Pancreas (tissue), 10 donors: ENCODE results near the gene RNF224. TPM values are rescaled to one million over a fixed set of nuclear protein-coding genes. Genes with fewer than 3 reads are reported as not detected.

ENCODE experiments used
- ATAC-seq, 4 donors: fragments of 200-7000 bp; cut with Tn5 transposase; one replicate each; pipeline versions ENCODE4 v1.8.0 to v1.9.1; 2020; ENCODE audit warnings: mild to moderate bottlenecking in 4 of 4, moderate library complexity in 4 of 4
- DNase-seq, 6 donors: peaks; one replicate each; pipeline ENCODE4 v3.0.0-alpha.2; 2020
- FAIRE-seq: peaks from 2 replicates; lab custom pipeline; 2012; peaks lifted over from hg19 to GRCh38; lab: Jason Lieb, UNC
- H3K27ac ChIP-seq, 4 donors: fragments of 200-600 bp; sonication (generic); 1 replicate in 3 of 4; 2 replicates in 1 of 4; pipeline versions ENCODE4 v1.5.0 to v1.8.0; 2020
- H3K27me3 ChIP-seq, 4 donors: fragments of 200-600 bp; one replicate each; pipeline ENCODE4 v1.8.0; 2021
- H3K36me3 ChIP-seq, 3 donors: fragments of 200-600 bp; sonication (generic) in 1 of 3; one replicate each; pipeline versions ENCODE4 v1.5.0 to v1.8.0; 2020 to 2021
- H3K4me1 ChIP-seq, 3 donors: fragments of 200-600 bp; one replicate each; pipeline ENCODE4 v1.8.0; 2021
- H3K4me3 ChIP-seq, 4 donors: fragments of 200-600 bp; sonication (generic) in 2 of 4; one replicate each; pipeline versions ENCODE4 v1.5.0 to v1.8.0; 2020 to 2021
- H3K9me3 ChIP-seq, 4 donors: fragments of 200-600 bp; one replicate each; pipeline ENCODE4 v1.8.0; 2021
- WGBS, 2 donors: extraction: QIAGEN DNeasy Blood & Tissue Kit; methylation state at CpG; one replicate each; pipeline ENCODE4 v1.1.7; 2013; 5-methylcytosine and 5-hydroxymethylcytosine counted together
- intact Hi-C, 3 donors: fragments of 100-400 bp; cut with DNase I; formaldehyde crosslinking; loops; one replicate each; pipeline versions ENCODE4 v1.11.1 to v1.14.2; 2022
- polyA plus RNA-seq, 2 donors: library from polyadenylated mRNA; stranded (reverse); fragments of 200-250 nt; gene quantifications; one replicate each; pipeline ENCODE4 v1.2.3, GENCODE V29; 2013
- total RNA-seq, 6 donors: library from RNA; stranded (reverse); fragmentation: NEBNext Ultra II Directional in 4 of 6; extraction: Animal tissue kit (Norgen Biotek cat#: 25700) in 4 of 6; gene quantifications; one replicate each; pipeline versions ENCODE4 v1.2.1 to v1.2.4, GENCODE V29; 2021 to 2023
- TF ChIP-seq, protein P1 (sequence below), 4 donors: fragments of 200-600 bp; sonication (generic) in 3 of 4; IDR thresholded peaks; one replicate each; pipeline versions ENCODE4 v1.5.0 to v1.8.0; 2021; ENCODE audit warnings: antibody characterized with exemption in 4 of 4
- donor health status: healthy with polysubstance abuse.
- donor health status: DM: no; HTN: no; CAD: no; lungs with moderate emphysema.
- donor health status: DM: no; HTN: no; CAD: no.
- donor health status: control.
- donor health status: control.
- donor health status: Bipolar disorder and iron deficiency.
- donor health status: DM: yes; HTN: yes; CAD: no.
- donor health status: DM: no; HTN: no; CAD: no.
- donor health status: DM: no; HTN: no; CAD: no.
- donor health status: DM: yes; HTN: yes; CAD: no.

The RNF224 gene
- total and polyA plus RNA-seq, 8 donors: 0.09 to 0.61 (median 0.61) TPM; not detected in 5

DNA sequence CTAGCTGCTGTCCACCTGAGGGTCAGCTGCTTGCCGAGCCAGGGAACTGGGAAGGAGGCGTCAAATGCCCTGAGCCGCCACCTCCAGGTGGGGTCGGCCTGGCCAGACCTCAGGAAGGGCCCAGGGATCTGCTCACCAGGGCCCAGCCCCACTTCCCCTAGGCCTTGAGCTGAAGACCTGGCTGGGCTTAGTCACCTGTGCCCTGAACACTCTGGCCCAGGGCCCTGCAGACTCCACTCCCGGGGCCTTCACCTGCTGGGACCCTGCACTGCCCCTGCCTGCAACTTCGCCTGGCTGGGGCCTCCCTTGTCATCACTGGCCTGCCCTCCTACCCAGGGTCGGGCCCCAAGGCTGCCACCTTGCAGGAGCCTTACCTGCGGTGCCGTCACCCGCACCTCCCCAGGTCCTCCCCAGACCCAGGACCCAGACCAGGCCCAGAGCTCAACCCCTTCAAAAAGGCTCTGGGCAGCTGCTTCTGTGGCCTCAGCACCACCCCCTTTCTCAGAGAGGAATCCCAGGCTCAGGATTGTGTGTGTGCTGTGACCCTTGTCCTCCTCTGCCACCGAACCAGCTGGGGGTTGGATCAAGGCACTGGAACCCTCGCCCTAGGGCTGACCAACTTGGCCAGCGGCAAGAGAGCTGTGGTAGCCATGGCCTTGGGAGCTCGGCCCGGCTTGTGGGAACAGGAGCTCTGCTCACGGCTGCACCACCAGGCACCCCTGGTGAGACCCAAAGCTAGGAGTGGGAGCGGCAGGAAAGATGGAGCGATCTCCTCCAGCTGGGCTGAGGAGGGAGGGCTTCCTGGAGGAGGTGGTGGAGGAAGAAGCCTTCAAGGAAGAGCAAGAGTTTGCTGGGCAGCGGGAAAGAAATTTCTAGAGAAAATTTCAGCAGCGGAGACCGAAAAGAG lies 26.7 kb downstream of the RNF224 start:
- TF ChIP-seq, protein P1, sequence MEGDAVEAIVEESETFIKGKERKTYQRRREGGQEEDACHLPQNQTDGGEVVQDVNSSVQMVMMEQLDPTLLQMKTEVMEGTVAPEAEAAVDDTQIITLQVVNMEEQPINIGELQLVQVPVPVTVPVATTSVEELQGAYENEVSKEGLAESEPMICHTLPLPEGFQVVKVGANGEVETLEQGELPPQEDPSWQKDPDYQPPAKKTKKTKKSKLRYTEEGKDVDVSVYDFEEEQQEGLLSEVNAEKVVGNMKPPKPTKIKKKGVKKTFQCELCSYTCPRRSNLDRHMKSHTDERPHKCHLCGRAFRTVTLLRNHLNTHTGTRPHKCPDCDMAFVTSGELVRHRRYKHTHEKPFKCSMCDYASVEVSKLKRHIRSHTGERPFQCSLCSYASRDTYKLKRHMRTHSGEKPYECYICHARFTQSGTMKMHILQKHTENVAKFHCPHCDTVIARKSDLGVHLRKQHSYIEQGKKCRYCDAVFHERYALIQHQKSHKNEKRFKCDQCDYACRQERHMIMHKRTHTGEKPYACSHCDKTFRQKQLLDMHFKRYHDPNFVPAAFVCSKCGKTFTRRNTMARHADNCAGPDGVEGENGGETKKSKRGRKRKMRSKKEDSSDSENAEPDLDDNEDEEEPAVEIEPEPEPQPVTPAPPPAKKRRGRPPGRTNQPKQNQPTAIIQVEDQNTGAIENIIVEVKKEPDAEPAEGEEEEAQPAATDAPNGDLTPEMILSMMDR (IDR thresholded peaks at IDR 0.05): no peak

DNA sequence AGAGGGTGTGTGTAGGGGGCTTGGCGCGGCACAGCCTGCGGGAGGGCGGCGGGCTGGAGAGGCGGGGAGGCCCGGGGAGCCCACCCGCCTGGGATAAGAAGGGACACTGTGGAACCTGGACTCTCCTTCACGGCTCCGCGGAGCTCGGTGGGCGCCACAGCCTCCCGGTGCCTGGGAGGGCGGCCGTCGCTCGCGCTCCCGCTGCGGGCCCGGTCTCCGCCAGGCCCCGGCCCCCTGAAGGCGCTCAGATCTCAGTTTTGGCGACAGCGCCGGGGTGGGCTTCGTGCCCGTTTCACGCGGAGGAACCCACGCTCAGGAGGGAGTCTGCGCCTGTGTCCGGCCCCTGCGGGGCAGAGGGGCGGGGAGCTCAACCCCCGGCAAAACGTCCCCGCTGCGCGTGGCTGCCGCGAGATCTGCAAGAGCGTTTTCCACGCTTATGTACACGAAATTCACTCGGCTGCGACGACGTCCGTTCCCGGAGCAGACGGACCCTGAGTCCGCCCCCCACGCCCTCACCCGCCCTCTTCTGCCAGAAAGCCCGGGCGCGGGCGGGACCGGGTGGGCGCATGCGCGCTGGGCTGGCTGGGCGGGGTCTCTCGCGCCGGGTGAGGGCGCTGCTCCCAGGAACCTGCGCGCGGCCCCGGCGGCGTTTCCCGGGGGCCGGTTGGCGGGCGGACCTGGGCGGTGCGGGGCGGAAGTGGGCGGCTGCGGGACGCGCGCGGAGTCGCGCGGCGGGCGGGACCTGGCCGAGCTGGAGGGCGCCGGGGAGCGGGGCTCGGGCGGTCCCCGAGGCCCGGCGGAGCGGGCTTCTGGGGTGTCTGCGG lies 27.5 kb downstream of the RNF224 start, which contains the start of gene NELFB:
NELFB (plus strand) TSS at position 704 of the 824 bp plus-strand sequence.
- Histone ChIP-seq H3K4me3 (peak within 1 kb of the TSS; percentile 83 to 98 (median 98)), H3K9me3 (no peaks in the 10 kb centered on the region), H3K36me3 (no peaks in the 10 kb centered on the region), H3K4me1 (peaks cover 3 to 17% (median 10%) of the 10 kb centered on the region in 3 donors), H3K27ac (peak within 1 kb of the TSS; percentile 31 to 77 (median 52)), H3K27me3 (no peaks in the 10 kb centered on the region)
- no peak for FAIRE-seq
- WGBS, 2 donors: 1% methylated on average over 58 to 105 of the region's 105 CpGs
- DNase-seq: peak; percentile 90 to 100 (median 96)
- intact Hi-C loops: no loop called here
- peak; percentile 84 to 93 (median 86) for ATAC-seq
- TF ChIP-seq, protein P1 (IDR thresholded peaks at IDR 0.05): no peak

More for the DNA sequence above, 26.7 kb downstream of the RNF224 start:
- no peaks in the 10 kb centered on the region for H3K36me3 ChIP-seq
- peak overlapping the region; percentile 15 to 77 (median 52) for H3K27ac ChIP-seq
- peak; percentile 17 to 51 (median 38) for ATAC-seq
- peak overlapping the region; percentile 83 to 98 (median 98) for H3K4me3 ChIP-seq
- 29 to 35% methylated on average over 21 of the region's 21 CpGs for WGBS, 2 donors
- H3K9me3 ChIP-seq: no peaks in the 10 kb centered on the region
- no peaks in the 10 kb centered on the region for H3K27me3 ChIP-seq
- FAIRE-seq: no peak
- intact Hi-C loops: no loop called here
- DNase-seq: peak in 1 of 6 donors; percentile 64
- peaks cover 3 to 17% (median 10%) of the 10 kb centered on the region in 3 donors for H3K4me1 ChIP-seq

DNA sequence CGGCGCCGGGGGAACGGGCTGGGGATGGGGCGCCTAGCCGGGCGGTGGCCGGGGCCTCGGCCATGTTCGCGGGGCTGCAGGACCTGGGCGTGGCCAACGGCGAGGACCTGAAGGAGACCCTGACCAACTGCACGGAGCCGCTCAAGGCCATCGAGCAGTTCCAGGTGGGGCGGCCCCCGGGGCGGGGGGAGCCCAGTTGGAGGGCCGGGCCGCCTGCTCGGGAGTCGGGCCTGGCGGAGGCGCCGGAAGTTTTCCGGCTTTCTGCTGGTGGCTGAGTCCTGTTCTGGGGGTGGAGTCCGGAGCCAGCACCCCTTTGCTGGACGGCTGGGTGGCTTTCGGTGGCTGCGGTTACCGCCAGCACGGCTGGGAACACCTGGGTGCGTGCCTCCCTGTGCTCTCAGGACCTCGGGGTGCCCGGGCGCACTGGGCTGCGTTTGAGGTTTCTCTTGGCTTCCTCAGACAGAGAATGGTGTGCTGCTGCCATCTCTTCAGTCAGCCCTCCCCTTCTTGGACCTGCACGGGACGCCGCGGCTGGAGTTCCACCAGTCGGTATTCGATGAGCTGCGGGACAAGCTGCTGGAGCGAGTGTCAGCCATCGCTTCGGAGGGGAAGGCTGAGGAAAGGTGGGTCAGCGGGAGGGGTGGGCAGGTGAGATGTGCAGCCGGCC lies 28.3 kb downstream of the RNF224 start:
- TF ChIP-seq, protein P1 (IDR thresholded peaks at IDR 0.05): no peak
- Histone ChIP-seq H3K4me1 (peaks cover 3 to 17% (median 10%) of the 10 kb centered on the region in 3 donors), H3K36me3 (no peaks in the 10 kb centered on the region), H3K27me3 (no peaks in the 10 kb centered on the region), H3K9me3 (no peaks in the 10 kb centered on the region), H3K27ac (peak overlapping the region; percentile 31 to 62 (median 42)), H3K4me3 (peak overlapping the region; percentile 83 to 98 (median 98))
- intact Hi-C loops: no loop called here
- FAIRE-seq: no peak
- peak; percentile 6 to 51 (median 22) for ATAC-seq
- peak in 4 of 6 donors; percentile 65 to 90 (median 75) for DNase-seq
- WGBS, 2 donors: 0 to 1% methylated on average over 37 to 51 of the region's 51 CpGs

DNA sequence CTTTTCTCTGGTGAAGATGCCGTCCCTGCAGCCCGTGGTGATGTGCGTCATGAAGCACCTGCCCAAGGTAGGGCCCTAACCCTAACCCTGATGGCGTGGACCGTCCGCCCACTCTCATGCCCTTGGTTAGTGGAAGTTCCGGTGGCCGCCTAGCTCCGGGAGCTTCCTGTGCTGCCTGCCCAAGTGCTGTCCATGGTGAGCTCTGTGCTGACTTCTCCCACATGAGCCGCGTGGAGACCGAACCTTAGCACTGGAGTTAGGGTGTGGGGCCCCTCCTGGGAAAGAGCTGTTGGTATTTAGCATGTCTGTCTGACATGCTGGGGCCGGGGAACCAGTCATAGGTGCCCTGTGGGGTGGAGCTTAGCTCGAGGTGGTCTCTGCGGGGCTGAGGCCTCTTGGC lies 29.1 kb downstream of the RNF224 start:
- ATAC-seq (no peak), DNase-seq (no peak), FAIRE-seq (no peak)
- intact Hi-C loops: no loop called here
- no peaks in the 10 kb centered on the region for H3K36me3 ChIP-seq
- no peaks in the 10 kb centered on the region for H3K9me3 ChIP-seq
- WGBS, 2 donors: 64 to 76% methylated on average over 15 of the region's 15 CpGs
- peaks cover 3 to 17% (median 10%) of the 10 kb centered on the region in 3 donors for H3K4me1 ChIP-seq
- TF ChIP-seq, protein P1 (IDR thresholded peaks at IDR 0.05): no peak
- H3K27ac ChIP-seq: no peak overlapping the region
- H3K4me3 ChIP-seq: peak overlapping the region in 2 of 4 donors; percentile 83 to 98
- no peaks in the 10 kb centered on the region for H3K27me3 ChIP-seq
